ENCODE data around the gene AOPEP.

Gene AOPEP

DNA sequence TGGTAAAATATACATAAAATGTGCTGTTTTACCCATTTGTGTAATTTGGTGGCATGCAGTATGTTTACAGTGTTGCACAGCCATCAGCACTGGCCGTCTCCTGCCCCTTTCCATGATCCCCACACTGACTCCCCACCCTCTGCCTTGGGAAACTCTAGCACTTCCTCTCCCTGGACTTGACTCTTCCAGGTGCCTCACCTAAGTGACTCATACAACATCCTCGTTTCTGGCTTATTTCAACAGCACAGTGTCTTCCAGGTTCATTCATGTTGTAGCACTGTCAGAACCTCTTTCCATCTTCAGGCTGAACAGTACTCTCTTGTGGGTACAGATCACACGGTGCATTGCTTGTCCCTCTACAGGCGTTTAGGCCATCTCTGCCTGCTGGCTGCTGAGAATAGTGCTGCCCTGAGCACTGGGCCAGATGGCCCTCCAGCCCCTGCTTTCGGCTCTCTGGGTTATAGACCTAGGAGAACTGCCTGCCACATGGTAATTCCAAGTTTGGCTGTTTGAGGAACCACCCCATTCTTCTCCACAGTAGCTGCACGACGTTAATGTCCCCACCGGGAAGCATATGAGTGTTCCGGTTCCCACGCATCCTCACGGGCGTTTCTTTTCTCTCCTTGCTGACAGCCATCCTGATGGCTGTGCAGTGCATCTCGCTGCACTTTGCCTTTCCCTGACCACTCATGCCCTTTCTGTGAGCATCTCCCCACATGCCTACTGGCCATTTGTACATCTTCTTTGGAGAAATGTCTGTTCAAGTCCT lies 379.2 kb downstream of the AOPEP start:
- TF ChIP-seq, protein P1, sequence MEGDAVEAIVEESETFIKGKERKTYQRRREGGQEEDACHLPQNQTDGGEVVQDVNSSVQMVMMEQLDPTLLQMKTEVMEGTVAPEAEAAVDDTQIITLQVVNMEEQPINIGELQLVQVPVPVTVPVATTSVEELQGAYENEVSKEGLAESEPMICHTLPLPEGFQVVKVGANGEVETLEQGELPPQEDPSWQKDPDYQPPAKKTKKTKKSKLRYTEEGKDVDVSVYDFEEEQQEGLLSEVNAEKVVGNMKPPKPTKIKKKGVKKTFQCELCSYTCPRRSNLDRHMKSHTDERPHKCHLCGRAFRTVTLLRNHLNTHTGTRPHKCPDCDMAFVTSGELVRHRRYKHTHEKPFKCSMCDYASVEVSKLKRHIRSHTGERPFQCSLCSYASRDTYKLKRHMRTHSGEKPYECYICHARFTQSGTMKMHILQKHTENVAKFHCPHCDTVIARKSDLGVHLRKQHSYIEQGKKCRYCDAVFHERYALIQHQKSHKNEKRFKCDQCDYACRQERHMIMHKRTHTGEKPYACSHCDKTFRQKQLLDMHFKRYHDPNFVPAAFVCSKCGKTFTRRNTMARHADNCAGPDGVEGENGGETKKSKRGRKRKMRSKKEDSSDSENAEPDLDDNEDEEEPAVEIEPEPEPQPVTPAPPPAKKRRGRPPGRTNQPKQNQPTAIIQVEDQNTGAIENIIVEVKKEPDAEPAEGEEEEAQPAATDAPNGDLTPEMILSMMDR (IDR thresholded peaks at IDR 0.05; ENCODE audit: insufficient read depth, low read length, poor library complexity, severe bottlenecking): no peak
- no peak for DNase-seq (ENCODE audit: extremely low read depth, insufficient read length)
- no peaks in the 10 kb centered on the region for H3K27me3 ChIP-seq (replicated peaks; ENCODE audit: control insufficient read depth, insufficient read depth, low read length)
- H3K4me3 ChIP-seq (replicated peaks; ENCODE audit: low read depth, low read length): no peak overlapping the region
- H3K36me3 ChIP-seq (ENCODE audit: control insufficient read depth, insufficient read depth, low read length): peaks cover 5% of the 10 kb centered on the region

DNA sequence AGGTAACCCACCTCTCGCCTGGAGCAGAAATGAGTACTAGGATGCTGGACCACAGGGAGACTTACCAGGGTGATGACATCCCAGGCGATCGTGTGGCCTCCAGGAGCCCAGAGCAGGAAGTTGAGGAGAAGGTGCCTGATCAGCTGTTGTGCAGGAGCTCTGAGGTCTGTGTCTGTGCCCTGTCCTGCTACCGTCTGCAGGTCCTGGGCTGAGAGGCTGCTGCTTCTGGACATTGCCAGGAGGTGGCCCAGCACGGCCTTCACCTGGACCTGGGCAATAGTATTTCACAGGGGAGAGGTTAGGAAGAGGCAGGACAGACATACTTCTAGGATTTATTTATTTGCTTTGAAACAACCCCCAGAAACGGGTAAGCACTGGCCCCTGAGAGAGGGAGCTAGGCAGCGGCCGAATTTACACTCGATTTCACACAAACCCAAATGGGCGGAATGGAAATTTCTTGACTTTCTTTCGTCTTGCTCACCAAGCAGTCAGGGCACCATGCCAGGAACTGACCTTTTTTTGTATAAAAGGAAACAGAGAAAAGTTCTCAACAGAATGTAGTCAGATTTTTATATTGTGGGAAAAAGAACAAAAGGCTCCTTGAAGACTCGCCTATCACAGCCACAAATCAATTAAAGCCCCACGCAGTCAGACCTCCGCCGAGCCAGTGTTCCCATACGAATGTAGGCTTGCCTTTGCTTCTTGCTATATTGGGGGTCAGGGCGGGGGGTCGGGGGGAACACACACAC lies 380.7 kb downstream of the AOPEP start:
- H3K27me3 ChIP-seq (replicated peaks; ENCODE audit: control insufficient read depth, insufficient read depth, low read length): no peaks in the 10 kb centered on the region
- peaks cover 3% of the 10 kb centered on the region for H3K36me3 ChIP-seq (ENCODE audit: control insufficient read depth, insufficient read depth, low read length)
- H3K4me3 ChIP-seq (replicated peaks; ENCODE audit: low read depth, low read length): no peak overlapping the region
- TF ChIP-seq, protein P1 (IDR thresholded peaks at IDR 0.05; ENCODE audit: insufficient read depth, low read length, poor library complexity, severe bottlenecking): no peak
- DNase-seq (ENCODE audit: extremely low read depth, insufficient read length): no peak

DNA sequence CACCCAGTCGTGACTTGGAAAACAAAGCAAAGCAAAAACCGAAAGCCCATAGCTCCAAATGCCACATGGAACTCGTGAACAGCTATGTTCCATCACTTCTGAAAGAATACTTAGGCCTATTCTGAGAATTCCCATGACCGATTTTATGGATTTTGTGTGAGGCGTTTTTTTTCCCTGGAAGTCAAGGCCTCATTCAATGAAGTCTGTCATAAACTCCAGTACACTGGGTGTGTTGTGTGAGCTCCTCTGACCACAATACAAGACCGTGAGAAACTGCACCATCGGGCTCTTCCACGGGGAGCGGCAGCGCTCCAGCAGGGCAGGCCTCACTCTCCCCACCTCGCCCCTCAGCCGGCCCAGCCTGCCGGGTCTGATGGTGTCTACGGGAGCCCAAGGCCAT lies 381.5 kb downstream of the AOPEP start:
- H3K36me3 ChIP-seq (ENCODE audit: control insufficient read depth, insufficient read depth, low read length): peaks cover 3% of the 10 kb centered on the region; the same call in 1 of the 2 replicates
- no peaks in the 10 kb centered on the region for H3K27me3 ChIP-seq (replicated peaks; ENCODE audit: control insufficient read depth, insufficient read depth, low read length)
- TF ChIP-seq, protein P1 (IDR thresholded peaks at IDR 0.05; ENCODE audit: insufficient read depth, low read length, poor library complexity, severe bottlenecking): no peak
- DNase-seq (ENCODE audit: extremely low read depth, insufficient read length): no peak
- H3K4me3 ChIP-seq (replicated peaks; ENCODE audit: low read depth, low read length): no peak overlapping the region

DNA sequence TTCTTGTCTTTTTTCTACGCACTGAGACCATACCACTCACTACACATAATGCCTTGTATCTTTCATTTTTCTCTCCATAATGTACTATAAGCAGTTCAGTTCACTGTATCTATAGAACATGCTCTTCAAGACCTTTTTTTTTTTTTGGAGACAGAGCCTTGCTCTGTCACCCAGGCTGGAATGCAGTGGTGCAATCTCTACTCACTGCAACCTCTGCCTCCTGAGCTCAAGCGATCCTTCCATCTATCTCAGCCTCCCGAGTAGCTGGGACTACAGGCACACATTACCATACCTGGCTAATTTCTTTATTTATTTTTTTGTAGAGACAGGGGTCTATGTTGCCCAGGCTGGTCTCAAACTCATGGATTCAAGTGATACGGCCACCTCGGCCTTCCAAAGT lies 382.3 kb downstream of the AOPEP start:
- DNase-seq (ENCODE audit: extremely low read depth, insufficient read length): no peak
- H3K36me3 ChIP-seq (ENCODE audit: control insufficient read depth, insufficient read depth, low read length): peaks cover 3% of the 10 kb centered on the region; the same call in 1 of the 2 replicates
- no peaks in the 10 kb centered on the region for H3K27me3 ChIP-seq (replicated peaks; ENCODE audit: control insufficient read depth, insufficient read depth, low read length)
- no peak overlapping the region for H3K4me3 ChIP-seq (replicated peaks; ENCODE audit: low read depth, low read length)
- TF ChIP-seq, protein P1 (IDR thresholded peaks at IDR 0.05; ENCODE audit: insufficient read depth, low read length, poor library complexity, severe bottlenecking): no peak

DNA sequence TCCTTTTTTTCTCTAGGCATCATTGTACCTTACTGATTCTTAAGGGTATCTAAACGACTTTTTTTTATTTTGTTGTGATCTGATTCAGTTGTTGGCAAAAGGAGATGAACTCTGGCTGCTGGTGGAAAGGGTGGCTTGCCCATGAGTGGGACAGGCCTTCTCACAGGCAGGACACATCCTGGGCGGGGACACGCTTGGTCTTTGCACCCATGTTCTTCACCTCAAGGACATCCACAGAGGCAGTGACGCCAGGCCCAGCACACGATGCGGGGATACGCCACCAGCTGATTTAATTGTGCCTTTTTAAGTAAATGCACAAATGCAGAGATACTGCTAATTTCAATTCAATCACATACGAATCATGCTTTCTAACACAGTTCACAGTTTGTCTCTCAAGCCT lies 383.0 kb downstream of the AOPEP start:
- TF ChIP-seq, protein P1 (IDR thresholded peaks at IDR 0.05; ENCODE audit: insufficient read depth, low read length, poor library complexity, severe bottlenecking): no peak
- peaks cover 3% of the 10 kb centered on the region; the same call in 1 of the 2 replicates for H3K36me3 ChIP-seq (ENCODE audit: control insufficient read depth, insufficient read depth, low read length)
- no peaks in the 10 kb centered on the region for H3K27me3 ChIP-seq (replicated peaks; ENCODE audit: control insufficient read depth, insufficient read depth, low read length)
- DNase-seq (ENCODE audit: extremely low read depth, insufficient read length): no peak
- H3K4me3 ChIP-seq (replicated peaks; ENCODE audit: low read depth, low read length): no peak overlapping the region

All from GM06990 (cell line).